Prostate gland (tissue), 2 donors: ENCODE measurements around the gene CDKN1A.

Source experiments
- POLR2A ChIP-seq: fragments of 450-650 bp; IDR thresholded peaks from one replicate; pipeline ENCODE4 v1.6.1; 2016; ENCODE audit warnings: antibody characterized with exemption, mild to moderate bottlenecking
- TF ChIP-seq, protein P1 (sequence below), 4 experiments: fragments of 200-600 bp in 2 of 4; fragments of 450-650 bp in 2 of 4; sonication (generic) in 2 of 4; IDR thresholded peaks; 1 replicate in 3 of 4; 2 replicates in 1 of 4; pipeline ENCODE4 v1.5.1; 2016 to 2019; ENCODE audit warnings: antibody characterized with exemption in 4 of 4, mild to moderate bottlenecking in 2 of 4, moderate library complexity in 2 of 4

DNA sequence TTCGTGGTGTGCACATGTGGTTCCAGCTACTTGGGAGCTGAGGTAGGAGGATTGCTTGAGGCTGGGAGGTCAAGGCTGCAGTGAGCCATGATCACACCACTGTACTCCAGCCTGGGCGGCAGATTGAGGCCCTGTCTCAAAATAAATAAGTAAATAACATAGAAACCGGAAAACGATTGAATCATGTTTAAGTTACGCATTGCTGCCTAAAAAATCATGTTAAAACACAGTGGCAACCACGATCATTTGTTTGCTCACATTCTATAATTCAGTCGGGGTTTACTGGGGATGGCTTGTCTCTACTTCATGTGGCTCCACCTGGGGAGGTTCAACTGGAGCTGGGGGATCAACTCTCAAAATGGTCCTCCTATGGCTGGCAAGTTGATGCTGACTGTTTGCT, 8.2 kb upstream of the CDKN1A start:
- TF ChIP-seq, protein P1, sequence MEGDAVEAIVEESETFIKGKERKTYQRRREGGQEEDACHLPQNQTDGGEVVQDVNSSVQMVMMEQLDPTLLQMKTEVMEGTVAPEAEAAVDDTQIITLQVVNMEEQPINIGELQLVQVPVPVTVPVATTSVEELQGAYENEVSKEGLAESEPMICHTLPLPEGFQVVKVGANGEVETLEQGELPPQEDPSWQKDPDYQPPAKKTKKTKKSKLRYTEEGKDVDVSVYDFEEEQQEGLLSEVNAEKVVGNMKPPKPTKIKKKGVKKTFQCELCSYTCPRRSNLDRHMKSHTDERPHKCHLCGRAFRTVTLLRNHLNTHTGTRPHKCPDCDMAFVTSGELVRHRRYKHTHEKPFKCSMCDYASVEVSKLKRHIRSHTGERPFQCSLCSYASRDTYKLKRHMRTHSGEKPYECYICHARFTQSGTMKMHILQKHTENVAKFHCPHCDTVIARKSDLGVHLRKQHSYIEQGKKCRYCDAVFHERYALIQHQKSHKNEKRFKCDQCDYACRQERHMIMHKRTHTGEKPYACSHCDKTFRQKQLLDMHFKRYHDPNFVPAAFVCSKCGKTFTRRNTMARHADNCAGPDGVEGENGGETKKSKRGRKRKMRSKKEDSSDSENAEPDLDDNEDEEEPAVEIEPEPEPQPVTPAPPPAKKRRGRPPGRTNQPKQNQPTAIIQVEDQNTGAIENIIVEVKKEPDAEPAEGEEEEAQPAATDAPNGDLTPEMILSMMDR (IDR thresholded peaks at IDR 0.05), result no peak
- no peak for TF ChIP-seq POLR2A
